ENCODE measurements around the gene E2F8.
"Not testable (repeated sequence)": the region's sequence is repeated elsewhere in the genome, so short reads cannot be mapped to it uniquely, and the experiment has no call there.

E2F8 gene

GRCh38 chr11:19240420-19241259, at the start of gene E2F8:
E2F8 (minus strand) TSS chr11:19240945; CDS start chr11:19240121, 824 bp downstream.
- DNase-seq, result peak; percentile 71

GRCh38 chr11:19290356-19290755, 49.6 kb upstream of the E2F8 start:
- no peak for DNase-seq

GRCh38 chr11:19288256-19288655, 47.5 kb upstream of the E2F8 start:
- DNase-seq, result no peak

- no peak for DNase-seq
These were observed 45.7 kb upstream of the E2F8 start for GRCh38 chr11:19286411-19286810.

GRCh38 chr11:19284881-19285280, 44.1 kb upstream of the E2F8 start:
- DNase-seq, result no peak

GRCh38 chr11:19283991-19284390, 43.2 kb upstream of the E2F8 start:
- DNase-seq, result no peak

GRCh38 chr11:19281555-19281954, 40.8 kb upstream of the E2F8 start:
- DNase-seq, result no peak

GRCh38 chr11:19281041-19281440, 40.3 kb upstream of the E2F8 start:
- DNase-seq, result no peak

GRCh38 chr11:19279451-19279850, 38.7 kb upstream of the E2F8 start:
- no peak for DNase-seq

GRCh38 chr11:19276859-19277808, 36.4 kb upstream of the E2F8 start:
- DNase-seq, result no peak

- DNase-seq, result no peak
These were observed 34.8 kb upstream of the E2F8 start for GRCh38 chr11:19275496-19275895.

GRCh38 chr11:19273219-19273618, 32.5 kb upstream of the E2F8 start:
- DNase-seq, result not testable (repeated sequence)

- no peak for DNase-seq
These were observed 28.2 kb upstream of the E2F8 start for GRCh38 chr11:19268909-19269308.

GRCh38 chr11:19267567-19267966, 26.8 kb upstream of the E2F8 start:
- DNase-seq, result no peak

- no peak for DNase-seq
These were observed 22.6 kb upstream of the E2F8 start for GRCh38 chr11:19263333-19263732.

- peak; percentile 54 for DNase-seq
These were observed 19.0 kb upstream of the E2F8 start for GRCh38 chr11:19259487-19260345.

GRCh38 chr11:19258641-19259230, 18.0 kb upstream of the E2F8 start:
- no peak for DNase-seq

GRCh38 chr11:19254441-19254840, 13.7 kb upstream of the E2F8 start:
- not testable (repeated sequence) for DNase-seq

- DNase-seq, result no peak
These were observed 13.1 kb upstream of the E2F8 start for GRCh38 chr11:19253817-19254216.

GRCh38 chr11:19253153-19253745, 12.5 kb upstream of the E2F8 start:
- DNase-seq, result no peak

- no peak for DNase-seq
These were observed 11.8 kb upstream of the E2F8 start for GRCh38 chr11:19252394-19253152.
